ENCODE results near the gene MSLN.
"Not testable (repeated sequence)": the region's sequence is repeated elsewhere in the genome, so short reads cannot be mapped to it uniquely, and the experiment has no call there.

Gene MSLN

DNA sequence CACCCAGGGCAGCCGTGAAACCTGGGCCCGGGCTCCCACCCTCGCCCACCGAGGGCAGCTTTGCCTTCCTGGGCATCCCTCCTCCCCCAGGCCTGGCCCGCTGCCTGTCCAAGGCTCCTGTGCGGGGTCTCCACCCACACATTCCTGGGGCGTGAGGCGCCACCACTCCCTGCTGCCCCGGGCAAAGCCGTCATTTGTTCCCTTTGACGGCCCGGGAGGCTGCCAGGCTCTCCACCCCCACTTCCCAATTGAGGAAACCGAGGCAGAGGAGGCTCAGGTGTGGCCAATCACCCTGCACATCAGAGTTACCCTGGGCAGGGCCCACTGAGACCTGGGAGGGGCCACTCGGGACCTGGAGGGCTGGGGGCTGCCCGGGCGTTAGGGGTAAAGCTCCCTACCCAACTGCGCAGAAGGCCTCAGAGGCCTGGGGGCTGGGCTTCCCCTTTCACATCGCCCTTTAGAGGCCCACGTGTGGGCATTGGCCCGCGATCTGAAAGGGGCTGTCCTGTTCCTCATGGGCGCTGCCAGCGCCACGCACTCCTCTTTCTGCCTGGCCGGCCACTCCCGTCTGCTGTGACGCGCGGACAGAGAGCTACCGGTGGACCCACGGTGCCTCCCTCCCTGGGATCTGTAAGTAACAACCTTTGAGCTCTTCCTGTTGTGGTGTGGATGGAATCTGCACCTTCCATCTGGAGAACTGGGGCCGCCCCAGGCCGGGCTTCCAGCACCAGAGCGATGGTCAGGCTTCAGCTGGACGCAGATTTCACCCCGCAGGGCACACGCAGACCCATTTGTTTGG, at the start of gene MSLN:
MSLN (plus strand) TSS at position 190 of the 799 bp plus-strand sequence. CDS start 1,947 bp downstream, outside the sequence.
- no peak for DNase-seq

DNA sequence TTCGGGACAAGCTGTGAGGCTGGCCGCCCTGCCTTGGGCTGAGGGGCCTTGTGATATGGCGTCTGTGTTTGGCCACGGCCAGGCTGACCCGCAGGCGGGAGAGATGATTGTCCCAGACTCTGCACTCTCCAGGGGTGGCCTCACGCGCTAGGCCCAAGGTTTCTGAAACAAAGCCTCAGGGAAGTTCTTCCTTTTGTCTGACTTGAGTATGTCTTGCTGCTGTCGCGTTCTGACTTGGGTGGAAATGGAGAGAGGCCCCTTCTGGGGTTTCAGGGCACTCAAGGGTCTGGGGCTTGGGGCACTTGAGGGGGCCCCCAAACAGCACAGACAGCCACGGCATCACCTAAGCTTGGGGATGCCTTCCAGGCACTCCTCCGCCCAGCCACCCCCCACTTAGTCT, 49.5 kb upstream of the MSLN start:
- no peak for DNase-seq

DNA sequence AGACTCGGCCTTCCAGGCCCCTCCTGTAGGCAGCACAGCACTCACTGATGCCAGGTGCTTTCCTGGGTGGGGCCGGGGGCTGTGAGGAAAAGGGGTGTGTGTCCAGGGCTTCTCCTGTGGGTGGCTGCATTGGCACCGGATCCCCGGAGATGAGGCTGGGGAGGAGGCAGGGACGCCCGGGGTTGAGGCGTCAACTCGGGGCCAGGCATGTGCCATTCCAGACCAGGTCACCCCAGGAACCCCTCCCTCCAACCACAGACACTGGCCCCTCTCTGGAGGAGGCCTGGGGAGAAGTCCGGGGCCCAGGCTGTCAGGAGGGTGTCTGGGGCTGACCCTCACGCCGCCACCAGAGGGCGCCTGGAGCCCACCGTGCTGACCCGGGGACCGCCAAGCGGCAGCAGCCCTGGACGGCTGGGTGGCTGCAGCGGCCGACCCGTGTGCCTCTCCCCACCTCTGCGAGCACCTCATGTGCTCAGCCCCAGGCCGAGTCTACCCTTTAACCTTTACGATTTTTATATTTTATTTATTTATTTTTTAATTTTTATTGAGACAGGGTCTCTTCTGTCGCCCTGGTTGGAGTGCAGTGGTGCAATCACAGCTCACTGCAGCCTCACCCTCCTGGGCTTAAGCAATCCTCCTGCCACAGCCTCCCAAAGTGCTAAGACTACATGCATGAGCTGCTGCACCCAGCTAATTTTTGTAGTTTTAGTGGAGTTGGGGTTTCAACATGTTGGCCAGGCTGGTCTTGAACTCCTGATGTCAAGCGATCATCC, 48.8 kb upstream of the MSLN start:
- peak; percentile 27 for DNase-seq

DNA sequence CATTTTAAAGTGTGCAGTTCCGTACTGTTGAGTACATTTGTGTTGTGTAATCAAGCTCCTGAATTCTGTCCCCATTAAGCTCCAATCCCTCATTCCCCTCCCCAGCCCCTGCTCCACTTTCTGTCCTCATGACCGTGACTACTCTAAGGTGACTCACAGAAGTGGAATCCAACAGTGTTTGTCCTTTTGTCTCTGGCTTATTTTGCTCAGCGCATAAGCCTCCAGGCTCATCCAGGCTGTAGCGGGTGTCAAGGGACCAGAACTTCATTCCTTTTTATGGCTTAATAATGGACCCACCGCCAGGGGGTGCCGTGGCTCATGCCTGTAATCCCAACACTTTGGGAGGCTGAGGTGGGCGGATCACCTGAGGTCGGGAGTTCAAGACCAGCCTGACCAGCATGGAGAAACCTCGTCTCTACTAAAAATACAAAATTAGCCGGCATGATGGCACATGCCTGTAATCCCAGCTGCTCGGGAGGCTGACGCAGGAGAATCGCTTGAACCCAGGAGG, 47.7 kb upstream of the MSLN start:
- not testable (repeated sequence) for DNase-seq

DNA sequence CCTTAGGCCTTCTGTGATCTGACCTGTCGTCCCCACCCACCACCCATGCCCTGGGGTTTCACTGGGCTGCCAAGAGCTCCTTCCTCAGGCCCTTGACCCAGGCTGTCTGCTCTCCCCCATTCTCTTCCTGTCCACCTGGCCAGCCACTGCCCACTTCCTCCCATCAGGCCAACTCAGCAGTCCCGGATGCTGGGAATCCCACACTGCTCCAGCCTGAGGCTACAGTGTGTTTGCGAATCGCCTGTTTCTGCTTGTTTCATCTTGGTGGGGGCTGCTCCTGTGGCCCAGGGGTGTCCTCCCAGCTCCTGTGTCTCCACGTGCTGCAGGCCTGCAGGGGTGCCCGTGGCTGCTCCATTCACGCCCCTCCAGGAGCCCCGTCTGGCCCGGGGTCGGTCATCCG, 46.5 kb upstream of the MSLN start:
- no peak for DNase-seq

DNA sequence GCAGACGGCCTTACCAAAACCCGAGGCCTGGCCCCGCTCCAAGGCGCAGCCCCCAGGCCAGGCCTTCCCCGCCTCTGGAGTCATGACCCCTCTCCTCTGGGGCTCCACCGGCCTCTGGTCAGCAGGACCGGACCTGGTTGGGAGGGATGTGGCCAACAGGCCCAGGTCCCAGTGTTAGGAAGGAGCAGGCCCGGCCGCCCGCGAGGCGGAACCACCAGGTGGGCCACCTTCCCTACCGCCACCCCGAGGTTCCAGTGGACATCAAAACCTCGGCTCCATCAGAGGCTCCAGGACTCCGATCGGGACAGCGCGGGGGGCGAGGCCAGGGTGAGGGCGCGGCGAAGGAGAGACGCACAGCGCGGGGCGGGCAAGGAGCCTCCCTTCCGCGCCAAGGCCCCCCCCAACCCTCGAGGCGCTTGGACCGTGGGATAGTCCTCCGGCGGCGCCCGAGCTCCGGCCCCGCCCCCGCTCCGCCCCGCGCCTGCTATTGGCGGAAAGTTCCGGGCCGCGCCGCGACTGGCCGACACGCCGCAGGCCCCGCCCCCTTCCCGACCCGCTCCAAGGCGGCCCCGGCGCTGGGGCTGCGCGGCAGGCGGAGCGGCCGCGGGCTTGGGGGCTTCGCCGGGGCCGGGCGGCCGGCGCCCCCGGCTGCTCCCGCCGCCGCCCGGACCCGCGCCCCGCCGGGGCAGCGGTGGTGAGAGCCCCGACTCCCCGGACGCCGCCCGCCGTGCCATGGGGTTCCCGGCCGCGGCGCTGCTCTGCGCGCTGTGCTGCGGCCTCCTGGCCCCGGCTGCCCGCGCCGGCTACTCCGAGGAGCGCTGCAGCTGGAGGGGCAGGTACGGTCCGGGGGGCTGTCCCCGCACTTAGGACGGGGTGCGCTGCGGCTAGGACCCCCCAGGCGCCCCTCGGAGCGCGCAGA, 45.7 kb upstream of the MSLN start, which contains the start of gene METRN:
METRN (plus strand) TSS at position 561 of the 919 bp plus-strand sequence; CDS start at position 733, 172 bp downstream.
- peak; percentile 49 for DNase-seq

DNA sequence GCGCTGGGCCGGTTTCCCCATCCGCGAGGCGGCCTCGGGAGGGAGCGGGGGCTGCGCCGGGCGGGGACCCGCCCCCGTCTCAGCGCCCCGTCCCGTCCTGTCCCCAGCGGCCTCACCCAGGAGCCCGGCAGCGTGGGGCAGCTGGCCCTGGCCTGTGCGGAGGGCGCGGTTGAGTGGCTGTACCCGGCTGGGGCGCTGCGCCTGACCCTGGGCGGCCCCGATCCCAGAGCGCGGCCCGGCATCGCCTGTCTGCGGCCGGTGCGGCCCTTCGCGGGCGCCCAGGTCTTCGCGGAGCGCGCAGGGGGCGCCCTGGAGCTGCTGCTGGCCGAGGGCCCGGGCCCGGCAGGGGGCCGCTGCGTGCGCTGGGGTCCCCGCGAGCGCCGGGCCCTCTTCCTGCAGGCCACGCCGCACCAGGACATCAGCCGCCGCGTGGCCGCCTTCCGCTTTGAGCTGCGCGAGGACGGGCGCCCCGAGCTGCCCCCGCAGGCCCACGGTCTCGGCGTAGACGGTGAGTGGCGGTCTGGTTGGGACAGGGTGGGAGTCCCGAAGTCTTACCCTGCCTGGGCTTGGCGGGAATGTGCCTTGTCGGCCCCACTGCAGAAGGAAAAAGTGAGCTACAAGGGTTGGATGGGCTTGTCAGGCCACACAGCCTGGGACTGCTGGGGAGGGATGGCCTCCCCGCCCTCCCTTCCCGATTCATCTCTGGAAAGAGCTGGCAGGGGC, 44.9 kb upstream of the MSLN start:
- DNase-seq: no peak

DNA sequence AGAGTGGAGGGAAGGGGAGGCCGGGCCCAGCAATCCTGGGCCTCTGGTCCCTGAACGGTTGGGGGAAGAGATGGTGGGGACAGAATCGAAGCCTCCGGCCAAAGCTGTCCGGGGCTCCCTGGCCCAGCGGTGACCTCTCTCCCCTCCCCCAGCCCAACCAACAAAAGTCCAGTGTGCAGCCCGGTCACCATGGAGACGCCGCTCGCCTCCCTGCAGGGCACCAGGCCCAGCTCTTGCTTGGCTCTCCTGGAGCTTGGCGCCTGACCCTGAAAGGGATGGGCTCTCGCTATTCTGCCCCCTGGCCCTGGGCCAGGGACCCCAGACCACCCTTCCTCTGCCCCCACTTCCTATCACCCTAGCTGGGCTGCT, 44.4 kb upstream of the MSLN start:
- DNase-seq: no peak

DNA sequence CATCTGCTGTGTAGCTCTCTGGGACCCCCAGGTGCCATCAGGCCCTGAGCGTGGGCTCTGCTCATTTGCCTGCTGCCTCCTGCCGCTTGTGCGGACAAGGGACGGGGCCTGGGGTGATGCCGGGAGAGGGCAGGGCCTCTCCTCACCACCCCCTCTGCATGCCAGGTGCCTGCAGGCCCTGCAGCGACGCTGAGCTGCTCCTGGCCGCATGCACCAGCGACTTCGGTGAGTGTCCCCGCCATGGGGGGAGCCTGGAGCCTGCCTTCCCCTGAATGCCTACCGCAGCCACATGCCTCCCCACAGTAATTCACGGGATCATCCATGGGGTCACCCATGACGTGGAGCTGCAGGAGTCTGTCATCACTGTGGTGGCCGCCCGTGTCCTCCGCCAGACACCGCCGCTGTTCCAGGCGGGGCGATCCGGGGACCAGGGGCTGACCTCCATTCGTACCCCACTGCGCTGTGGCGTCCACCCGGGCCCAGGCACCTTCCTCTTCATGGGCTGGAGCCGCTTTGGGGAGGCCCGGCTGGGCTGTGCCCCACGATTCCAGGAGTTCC, 43.7 kb upstream of the MSLN start:
- no peak for DNase-seq

DNA sequence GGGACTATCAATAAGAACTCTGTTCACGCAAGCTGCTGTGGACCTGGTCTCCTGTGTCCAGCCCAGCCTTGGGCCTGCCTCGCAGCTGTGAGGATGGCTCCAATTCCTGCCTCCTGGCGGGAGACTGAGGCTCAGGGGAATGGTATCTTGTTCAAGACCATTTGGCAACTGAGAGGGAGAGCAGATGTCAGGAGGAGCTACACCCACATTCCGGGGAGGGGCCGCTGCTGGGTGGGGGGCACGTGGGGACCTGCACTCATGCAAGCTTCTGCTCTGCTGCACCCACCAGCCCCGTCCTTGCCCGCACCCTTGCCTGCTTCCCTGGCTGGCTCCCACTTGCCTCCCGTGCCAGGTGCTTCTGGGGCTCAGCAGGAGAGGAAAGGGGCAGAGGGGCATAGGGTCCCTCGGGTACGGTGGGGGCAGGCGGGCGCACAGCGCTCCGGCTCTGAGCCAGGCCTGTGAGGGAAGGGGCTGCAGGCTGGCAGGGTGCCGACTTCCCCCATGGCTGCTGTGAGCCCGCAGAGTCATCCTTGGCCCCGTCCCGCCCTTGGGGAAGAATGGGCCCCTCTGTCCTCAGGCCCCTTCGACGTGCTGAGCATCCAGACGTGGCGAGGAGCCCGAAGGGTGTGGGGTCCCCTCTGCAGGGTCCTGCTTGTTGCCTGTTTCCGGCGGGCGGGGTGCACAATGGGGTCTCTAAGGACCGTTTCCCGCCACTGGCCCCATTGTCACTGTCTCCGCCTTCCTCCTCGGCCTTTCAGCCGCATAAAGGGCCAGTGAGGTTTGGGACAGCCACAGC, 42.9 kb upstream of the MSLN start:
- no peak for DNase-seq

DNA sequence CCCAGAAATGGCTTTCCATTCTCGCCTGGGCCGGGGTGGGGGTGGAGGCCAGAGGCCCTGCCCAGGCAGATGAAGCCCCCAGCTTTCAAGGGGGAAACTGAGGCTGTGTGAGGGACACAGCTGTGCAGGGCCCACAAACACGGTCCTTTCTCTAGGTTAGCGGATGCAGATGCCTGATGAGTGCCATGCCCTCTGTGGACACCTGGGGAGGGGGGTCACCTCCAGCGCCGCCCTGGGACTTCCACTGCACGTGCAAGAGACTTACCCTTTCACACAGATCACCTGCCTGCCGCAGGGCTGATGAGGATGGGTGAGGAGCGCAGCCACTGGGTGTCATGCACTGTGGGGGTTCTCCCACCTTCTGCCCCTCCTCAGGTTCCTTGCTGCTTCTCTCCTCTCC, 42.1 kb upstream of the MSLN start:
- no peak for DNase-seq

DNA sequence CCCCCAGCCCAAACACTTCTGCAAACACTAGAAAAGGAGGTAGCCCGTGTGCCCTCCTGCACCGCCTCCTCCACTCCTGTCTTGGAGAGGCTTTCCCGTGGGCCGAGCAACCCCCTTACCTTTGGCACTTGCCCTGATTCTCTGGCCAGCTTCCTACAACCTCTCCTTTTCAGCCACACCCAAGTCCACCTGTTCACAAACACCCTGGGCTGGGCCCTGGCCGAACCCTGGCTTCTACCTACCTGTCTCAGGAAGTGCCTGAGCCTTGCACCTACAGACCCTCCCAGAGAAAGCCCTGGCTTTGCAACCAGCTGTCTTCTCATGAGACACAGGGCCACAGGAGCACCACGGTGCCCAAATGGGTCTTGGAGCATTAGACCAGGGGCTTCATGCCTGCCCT, 41.6 kb upstream of the MSLN start:
- DNase-seq: no peak

DNA sequence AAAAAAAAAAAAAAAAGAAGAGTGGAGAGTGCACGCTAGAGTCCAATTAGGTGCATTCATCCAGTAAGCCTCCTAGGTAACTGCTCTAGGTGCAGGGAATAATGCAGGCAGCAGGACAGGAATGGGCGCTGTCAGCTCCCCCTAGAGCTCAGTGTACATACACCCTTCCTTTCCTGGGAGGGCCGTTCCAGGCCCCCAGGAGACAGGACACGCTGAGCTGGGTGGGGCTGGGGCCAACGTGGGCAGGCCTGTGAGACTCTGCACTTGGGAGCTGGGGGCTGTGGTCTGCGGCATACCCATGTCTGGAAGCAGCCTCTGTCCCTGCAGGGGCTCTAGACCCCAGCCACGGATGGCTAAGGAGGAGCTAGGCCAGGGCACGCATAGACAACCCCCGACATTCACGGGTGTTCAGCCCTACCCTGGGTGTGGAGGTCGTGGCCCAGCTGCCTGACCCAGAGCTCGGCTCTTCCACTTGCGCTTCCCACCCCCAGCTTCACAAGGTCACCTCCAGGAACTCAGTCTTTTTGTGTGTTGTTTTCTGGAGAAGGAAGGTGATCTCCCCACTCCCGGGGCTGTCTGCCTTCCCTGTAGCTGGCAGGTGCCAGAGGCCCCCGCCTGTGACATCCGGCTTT, 40.6 kb upstream of the MSLN start:
- DNase-seq: no peak

DNA sequence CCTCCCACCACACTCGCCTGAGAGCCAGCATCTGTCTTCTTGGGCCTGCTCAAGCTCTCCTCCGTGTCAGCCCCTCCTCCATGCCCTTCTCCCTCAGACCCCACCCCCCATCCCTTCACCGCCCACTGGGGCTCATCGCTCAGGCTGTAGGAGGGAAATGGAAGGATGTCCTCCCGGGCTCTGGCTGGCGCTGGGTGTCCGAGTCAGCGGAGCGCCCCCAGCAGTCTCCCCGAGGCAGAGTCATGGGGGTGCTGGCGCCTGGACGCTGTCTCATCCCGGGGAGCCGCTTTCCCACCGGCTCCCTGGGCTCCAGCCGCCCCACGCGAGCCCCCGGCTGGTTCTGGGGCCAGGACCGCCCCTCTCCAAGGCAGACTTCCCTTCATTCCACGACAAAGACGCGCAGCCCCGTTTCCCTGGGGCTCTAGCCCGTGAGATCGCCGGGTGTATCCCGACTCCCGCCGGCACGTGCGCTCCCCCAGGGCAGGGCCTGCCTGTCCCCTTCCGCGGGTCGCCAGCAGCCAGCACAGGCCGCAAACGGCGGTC, 40.0 kb upstream of the MSLN start:
- peak; percentile 76 for DNase-seq

DNA sequence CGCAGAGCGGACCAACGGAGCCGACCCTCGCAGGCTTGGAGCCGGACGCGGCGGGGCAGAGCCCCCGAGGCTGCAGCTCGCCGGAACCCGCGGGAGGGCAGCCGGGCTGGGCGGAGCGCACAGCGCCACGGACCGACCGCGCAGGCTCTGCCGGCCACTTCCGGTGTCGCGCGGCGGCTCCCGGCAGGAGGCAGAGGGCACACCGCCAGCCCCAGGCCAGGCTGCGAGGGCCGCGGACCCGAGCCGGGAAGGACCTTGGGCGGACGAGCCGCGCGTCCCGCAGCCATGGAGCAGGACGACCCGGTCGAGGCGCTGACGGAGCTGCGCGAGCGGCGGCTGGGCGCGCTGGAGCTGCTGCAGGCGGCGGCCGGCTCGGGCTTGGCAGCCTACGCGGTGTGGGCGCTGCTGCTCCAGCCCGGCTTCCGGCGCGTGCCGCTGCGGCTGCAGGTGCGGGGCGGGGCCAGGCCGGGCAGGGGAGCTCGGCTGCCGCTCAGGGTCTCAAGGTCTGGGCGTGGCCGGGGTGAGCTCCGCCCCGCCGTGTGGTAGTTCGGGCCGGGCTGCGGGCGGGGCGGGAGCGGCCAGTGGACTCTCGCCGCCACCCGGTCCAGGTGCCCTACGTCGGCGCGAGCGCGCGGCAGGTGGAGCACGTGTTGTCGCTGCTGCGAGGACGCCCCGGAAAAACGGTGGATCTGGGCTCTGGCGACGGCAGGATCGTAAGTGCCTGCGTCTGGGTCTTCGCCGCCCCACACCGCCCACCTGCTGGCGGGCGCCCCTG, 39.4 kb upstream of the MSLN start, which contains the start of gene ANTKMT:
ANTKMT (plus strand) TSS at position 157 of the 775 bp plus-strand sequence; CDS start at position 286, 129 bp downstream.
- peak; percentile 53 for DNase-seq

DNA sequence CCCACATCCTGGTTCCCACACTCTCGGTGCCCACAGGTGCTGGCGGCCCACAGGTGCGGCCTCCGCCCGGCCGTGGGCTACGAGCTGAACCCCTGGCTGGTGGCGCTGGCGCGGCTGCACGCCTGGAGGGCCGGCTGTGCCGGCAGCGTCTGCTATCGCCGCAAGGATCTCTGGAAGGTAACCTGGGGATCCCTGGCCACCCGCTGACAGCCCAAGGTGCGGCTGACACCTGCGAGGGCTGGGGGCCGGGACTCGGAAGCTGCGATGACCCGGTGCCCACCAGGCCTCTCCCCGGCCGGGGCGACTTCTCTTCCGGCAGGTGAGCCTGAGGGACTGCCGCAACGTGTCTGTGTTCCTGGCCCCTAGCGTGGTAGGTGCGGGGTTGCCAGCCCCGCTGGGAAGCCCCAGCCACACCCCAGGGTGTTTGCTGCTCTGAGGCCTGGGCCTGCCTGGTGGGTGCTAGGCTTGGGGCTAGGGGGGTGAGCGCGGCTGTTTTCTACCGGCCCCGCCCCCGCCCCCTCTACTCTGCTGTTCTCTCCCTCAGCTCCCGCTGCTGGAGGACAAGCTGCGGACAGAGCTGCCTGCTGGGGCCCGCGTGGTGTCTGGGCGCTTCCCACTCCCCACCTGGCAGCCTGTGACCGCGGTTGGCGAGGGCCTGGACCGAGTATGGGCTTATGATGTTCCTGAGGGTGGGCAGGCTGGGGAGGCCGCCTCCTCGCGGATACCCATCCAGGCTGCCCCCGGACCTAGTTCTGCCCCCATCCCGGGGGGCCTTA, 38.6 kb upstream of the MSLN start:
- DNase-seq: no peak

DNA sequence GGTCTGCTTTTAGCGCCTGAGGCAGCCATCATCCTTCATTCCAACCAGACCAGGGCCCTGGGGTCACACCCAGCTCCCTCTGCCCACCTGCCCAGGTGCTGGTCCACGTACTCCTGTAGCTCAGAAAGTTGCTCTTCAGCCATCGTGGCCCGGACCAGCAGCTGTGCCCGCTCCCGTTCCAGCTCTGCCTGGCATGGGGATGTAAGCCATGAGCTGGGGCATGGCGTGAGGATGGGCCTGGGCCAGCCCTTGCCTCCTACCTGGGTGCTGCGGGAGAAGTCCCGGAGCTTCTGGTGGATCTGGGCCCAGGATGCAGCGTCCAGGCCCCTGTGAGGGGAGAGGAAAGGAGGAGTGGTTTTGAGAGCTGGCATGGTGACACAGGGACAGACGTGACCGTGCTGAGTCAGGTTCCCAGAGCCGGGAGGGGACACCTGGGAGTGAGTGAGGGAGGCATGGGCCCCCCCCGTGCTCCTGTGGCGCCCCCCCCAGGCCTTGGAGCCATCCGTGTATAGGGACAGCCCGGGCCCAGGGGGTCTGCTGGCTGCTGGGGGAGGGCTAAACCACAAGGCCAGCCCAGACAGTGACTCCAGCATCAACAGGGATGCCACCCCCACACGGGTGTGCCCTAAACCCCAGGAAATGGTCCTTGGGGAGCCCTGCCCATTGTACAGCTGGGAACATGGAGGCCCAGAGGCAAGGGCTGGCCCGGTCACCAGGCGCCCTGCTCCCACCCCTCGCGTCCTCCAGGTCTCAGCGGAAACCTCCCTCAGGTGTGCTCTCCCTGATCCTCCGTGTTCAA, 37.5 kb upstream of the MSLN start:
- no peak for DNase-seq
